ENCODE results near the gene KDM4B.

DNA sequence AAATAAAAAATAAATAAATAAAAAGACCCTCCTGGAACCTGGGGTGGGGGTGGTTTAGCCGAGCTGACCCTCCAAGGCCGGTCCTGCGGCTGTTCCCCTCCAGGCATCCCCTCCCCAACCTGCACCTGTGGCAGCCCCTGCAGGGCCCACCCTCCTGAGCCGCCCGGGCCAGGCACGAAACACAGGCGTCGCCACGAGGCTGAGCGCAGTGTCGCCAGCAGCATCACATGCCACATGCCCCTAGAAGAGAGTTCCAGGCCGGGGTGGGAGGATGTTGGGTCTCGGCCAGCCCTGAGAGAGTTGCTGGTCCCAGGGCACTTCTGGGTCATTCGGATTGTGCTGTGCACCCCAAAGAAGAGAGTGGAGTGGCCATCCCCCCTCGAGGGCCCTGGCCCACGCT is 82.0 kb downstream of the KDM4B start:
- TF ChIP-seq ARHGAP35 (IDR thresholded peaks at IDR 0.05; ENCODE audit: partially characterized antibody): no peak
- no peak for TF ChIP-seq ZNF589 (CRISPR knock-in tag; IDR thresholded peaks at IDR 0.05; ENCODE audit: low read depth)
- TF ChIP-seq POLR3G (IDR thresholded peaks at IDR 0.05; ENCODE audit: extremely low read depth, insufficient read length, insufficient replicate concordance): no peak
- no peak for TF ChIP-seq NR4A1 (CRISPR knock-in tag; IDR thresholded peaks at IDR 0.05)
- no peak for TF ChIP-seq NR4A1 (tag; IDR thresholded peaks at IDR 0.05)
- TF ChIP-seq, protein P1, sequence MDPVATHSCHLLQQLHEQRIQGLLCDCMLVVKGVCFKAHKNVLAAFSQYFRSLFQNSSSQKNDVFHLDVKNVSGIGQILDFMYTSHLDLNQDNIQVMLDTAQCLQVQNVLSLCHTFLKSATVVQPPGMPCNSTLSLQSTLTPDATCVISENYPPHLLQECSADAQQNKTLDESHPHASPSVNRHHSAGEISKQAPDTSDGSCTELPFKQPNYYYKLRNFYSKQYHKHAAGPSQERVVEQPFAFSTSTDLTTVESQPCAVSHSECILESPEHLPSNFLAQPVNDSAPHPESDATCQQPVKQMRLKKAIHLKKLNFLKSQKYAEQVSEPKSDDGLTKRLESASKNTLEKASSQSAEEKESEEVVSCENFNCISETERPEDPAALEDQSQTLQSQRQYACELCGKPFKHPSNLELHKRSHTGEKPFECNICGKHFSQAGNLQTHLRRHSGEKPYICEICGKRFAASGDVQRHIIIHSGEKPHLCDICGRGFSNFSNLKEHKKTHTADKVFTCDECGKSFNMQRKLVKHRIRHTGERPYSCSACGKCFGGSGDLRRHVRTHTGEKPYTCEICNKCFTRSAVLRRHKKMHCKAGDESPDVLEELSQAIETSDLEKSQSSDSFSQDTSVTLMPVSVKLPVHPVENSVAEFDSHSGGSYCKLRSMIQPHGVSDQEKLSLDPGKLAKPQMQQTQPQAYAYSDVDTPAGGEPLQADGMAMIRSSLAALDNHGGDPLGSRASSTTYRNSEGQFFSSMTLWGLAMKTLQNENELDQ (CRISPR knock-in tag; IDR thresholded peaks at IDR 0.05; ENCODE audit: borderline replicate concordance): no peak
- no peak for TF ChIP-seq ZNF3 (CRISPR knock-in tag; IDR thresholded peaks at IDR 0.05)
- TF ChIP-seq SRF (CRISPR knock-in tag; IDR thresholded peaks at IDR 0.05): no peak
- TF ChIP-seq MCM5 (IDR thresholded peaks at IDR 0.05; ENCODE audit: low read depth): no peak
- no peak for TF ChIP-seq SMC3 (conservative IDR thresholded peaks at IDR 0.05; ENCODE audit: insufficient read depth, low read depth, low read length)
- TF ChIP-seq RAD21 (CRISPR knock-in tag; conservative IDR thresholded peaks at IDR 0.05 in 1 of 2, IDR thresholded peaks at IDR 0.05 in 1 of 2): no peak
